ENCODE results near the gene STX16. TPM values are rescaled to one million over a fixed set of nuclear protein-coding genes. Genes with fewer than 3 reads are reported as not detected.

The STX16 gene
- total RNA-seq, 1 donor from 2014 or later = 47.7 TPM

DNA sequence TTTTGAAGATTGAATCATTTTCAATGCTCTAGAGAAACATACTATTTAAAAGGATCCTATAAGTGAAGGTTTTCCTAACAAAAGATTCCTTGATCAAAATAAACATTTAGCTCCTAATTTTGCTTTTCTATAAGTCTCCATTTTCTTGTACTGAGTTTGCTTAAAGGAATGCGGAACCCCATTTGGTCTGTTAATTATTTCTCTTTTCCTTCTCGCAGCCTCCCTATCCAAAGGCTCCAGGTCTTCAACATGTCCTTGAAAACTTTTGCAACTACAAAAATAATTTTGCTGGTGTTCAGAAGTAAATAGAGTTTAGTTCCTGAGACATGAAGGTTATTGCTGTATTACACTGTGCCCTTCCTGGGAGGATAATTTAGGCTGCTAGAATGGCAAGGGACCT is 33.2 kb downstream of the STX16 start:
- Histone ChIP-seq H3K36me3 (ENCODE audit: control insufficient read depth, insufficient read depth, low read length) (no peaks in the 10 kb centered on the region), H3K27me3 (ENCODE audit: control insufficient read depth, insufficient read depth, low read length) (no peaks in the 10 kb centered on the region), H3K4me3 (ENCODE audit: low read depth, low read length) (no peak overlapping the region)
- TF ChIP-seq, protein P1, sequence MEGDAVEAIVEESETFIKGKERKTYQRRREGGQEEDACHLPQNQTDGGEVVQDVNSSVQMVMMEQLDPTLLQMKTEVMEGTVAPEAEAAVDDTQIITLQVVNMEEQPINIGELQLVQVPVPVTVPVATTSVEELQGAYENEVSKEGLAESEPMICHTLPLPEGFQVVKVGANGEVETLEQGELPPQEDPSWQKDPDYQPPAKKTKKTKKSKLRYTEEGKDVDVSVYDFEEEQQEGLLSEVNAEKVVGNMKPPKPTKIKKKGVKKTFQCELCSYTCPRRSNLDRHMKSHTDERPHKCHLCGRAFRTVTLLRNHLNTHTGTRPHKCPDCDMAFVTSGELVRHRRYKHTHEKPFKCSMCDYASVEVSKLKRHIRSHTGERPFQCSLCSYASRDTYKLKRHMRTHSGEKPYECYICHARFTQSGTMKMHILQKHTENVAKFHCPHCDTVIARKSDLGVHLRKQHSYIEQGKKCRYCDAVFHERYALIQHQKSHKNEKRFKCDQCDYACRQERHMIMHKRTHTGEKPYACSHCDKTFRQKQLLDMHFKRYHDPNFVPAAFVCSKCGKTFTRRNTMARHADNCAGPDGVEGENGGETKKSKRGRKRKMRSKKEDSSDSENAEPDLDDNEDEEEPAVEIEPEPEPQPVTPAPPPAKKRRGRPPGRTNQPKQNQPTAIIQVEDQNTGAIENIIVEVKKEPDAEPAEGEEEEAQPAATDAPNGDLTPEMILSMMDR (IDR thresholded peaks at IDR 0.05; ENCODE audit: insufficient read depth, low read length, severe bottlenecking) = no peak
- no peak for FAIRE-seq
- DNase-seq (ENCODE audit: low read depth) = no peak

- Histone ChIP-seq H3K27me3 (ENCODE audit: control insufficient read depth, insufficient read depth, low read length) (no peaks in the 10 kb centered on the region), H3K36me3 (ENCODE audit: control insufficient read depth, insufficient read depth, low read length) (no peaks in the 10 kb centered on the region), H3K4me3 (ENCODE audit: low read depth, low read length) (no peak overlapping the region)
- DNase-seq (ENCODE audit: low read depth) (no peak), FAIRE-seq (no peak)
- TF ChIP-seq, protein P1 (IDR thresholded peaks at IDR 0.05; ENCODE audit: insufficient read depth, low read length, severe bottlenecking) = no peak
These were observed 34.9 kb downstream of the STX16 start for GRCh38 chr20:58685988-58686387.

DNA sequence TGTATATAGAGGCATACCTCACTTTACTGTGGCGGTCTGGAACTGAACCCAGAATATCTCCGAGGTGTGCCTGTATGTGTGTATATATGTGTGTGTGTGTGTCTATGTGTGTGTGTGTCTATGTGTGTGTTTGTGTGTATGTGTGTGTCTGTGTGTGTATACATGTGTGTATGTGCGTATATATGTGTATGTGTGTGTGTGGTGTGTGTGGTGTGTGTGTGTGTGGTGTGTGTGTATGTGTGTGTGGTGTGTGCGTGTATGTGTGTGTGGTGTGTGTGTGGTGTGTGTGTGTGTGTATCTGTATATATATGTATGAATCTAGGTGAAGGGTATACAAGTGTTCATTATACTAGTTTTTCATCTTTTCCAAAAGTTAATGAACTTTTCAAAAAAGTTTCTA is 37.3 kb downstream of the STX16 start:
- DNase-seq (ENCODE audit: low read depth) (no peak), FAIRE-seq (no peak)
- H3K36me3 ChIP-seq (ENCODE audit: control insufficient read depth, insufficient read depth, low read length) = no peaks in the 10 kb centered on the region
- no peaks in the 10 kb centered on the region for H3K27me3 ChIP-seq (ENCODE audit: control insufficient read depth, insufficient read depth, low read length)
- TF ChIP-seq, protein P1 (IDR thresholded peaks at IDR 0.05; ENCODE audit: insufficient read depth, low read length, severe bottlenecking) = no peak
- no peak overlapping the region for H3K4me3 ChIP-seq (ENCODE audit: low read depth, low read length)

DNA sequence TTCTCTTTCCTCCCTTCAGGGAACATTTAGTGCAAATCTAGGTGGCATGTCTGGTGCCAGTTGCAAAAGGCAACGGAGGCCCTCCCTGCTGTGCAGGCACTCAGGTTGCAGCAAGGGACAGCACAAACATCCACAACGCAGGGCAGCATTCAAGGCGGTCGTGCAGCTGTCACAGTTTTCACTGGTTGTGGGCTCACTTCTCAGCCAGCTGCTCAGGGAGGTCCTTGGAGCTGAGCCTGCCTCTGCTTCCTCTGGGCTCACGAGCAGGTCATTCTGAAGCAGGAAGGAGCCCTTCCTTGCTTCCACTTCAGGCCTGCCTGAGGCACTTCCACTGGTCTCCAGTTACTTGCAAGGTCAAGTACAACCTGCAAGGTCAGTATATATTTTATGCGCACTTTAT is 37.8 kb downstream of the STX16 start:
- FAIRE-seq (no peak), DNase-seq (ENCODE audit: low read depth) (no peak)
- Histone ChIP-seq H3K27me3 (ENCODE audit: control insufficient read depth, insufficient read depth, low read length) (no peaks in the 10 kb centered on the region), H3K36me3 (ENCODE audit: control insufficient read depth, insufficient read depth, low read length) (no peaks in the 10 kb centered on the region), H3K4me3 (ENCODE audit: low read depth, low read length) (no peak overlapping the region)
- TF ChIP-seq, protein P1 (IDR thresholded peaks at IDR 0.05; ENCODE audit: insufficient read depth, low read length, severe bottlenecking) = no peak

DNA sequence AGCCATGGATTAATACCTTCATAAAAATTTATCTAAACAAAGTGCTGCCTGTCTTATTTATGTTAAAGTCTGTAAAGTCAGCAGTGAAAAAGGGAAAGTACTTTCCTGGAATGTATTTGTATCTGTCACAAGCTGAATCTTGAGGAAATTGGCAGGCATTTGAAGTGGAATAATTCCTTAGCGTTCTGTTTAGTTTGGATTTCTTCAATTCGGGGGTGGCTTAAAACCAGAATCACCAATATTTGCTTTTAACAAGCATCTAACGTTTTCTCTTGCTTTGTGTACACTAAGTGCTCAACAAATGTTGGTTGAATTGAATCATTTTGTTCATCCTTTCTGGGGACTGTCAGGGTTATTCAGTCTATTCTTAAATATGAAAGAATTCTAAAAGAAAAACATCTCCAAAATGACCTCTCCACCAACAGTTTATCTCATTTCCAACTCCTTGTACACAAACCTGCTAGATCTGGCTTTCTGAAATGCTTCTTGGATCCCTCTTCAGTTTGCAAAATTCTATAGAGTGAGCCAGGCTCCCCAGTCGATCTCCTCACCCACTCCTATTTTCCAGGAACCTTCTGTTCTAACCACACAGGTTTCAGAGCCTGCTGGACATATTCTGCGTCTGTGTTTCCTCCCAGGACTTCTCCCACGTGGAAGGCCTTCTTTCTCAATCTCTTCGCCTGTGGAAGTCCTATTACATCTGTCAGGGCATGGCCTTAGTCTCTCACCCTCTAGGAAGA is 39.5 kb downstream of the STX16 start:
- Histone ChIP-seq H3K36me3 (ENCODE audit: control insufficient read depth, insufficient read depth, low read length) (no peaks in the 10 kb centered on the region), H3K4me3 (ENCODE audit: low read depth, low read length) (no peak overlapping the region), H3K27me3 (ENCODE audit: control insufficient read depth, insufficient read depth, low read length) (no peaks in the 10 kb centered on the region)
- FAIRE-seq (no peak), DNase-seq (ENCODE audit: low read depth) (no peak)
- TF ChIP-seq, protein P1 (IDR thresholded peaks at IDR 0.05; ENCODE audit: insufficient read depth, low read length, severe bottlenecking) = no peak
